HCT116 (cell line): ENCODE data around the gene OR2T34.
"Not testable (repeated sequence)": the region's sequence is repeated elsewhere in the genome, so short reads cannot be mapped to it uniquely, and the experiment has no call there.

Source experiments
- CBX3 ChIP-seq: IDR thresholded peaks from 2 replicates; pipeline ENCODE4 v1.6.1; 2012; ENCODE audit warnings: low read depth
- CEBPB ChIP-seq: IDR thresholded peaks from 2 replicates; pipeline ENCODE4 v1.6.1; 2012; ENCODE audit warnings: low read depth
- CTCF ChIP-seq, 3 experiments: fragments of 200-600 bp in 1 of 3; sonication (generic) in 1 of 3; IDR thresholded peaks in 2 of 3; conservative IDR thresholded peaks in 1 of 3; 2 replicates each; pipeline ENCODE4 v1.5.1; 2012 to 2017; ENCODE audit warnings: low read depth in 2 of 3, low read length in 2 of 3, antibody characterized with exemption in 1 of 3, borderline replicate concordance in 1 of 3, control low read depth in 1 of 3, mild to moderate bottlenecking in 1 of 3, mixed read lengths in 1 of 3, mixed run types in 1 of 3, moderate library complexity in 1 of 3; ENCODE audit not compliant: insufficient read depth in 1 of 3
- EZH2 ChIP-seq: fragments of 200-600 bp; sonication (generic); IDR thresholded peaks from 2 replicates; pipeline ENCODE4 v1.6.1; 2017; ENCODE audit warnings: antibody characterized with exemption, mixed run types
- MAX ChIP-seq: IDR thresholded peaks from 2 replicates; pipeline ENCODE4 v1.6.1; 2012
- POLR2A ChIP-seq: IDR thresholded peaks from 2 replicates; pipeline ENCODE4 v1.7.0; 2011; ENCODE audit warnings: borderline replicate concordance; ENCODE audit not compliant: insufficient read depth, insufficient read length; ENCODE audit errors: extremely low read depth
- RAD21 ChIP-seq: IDR thresholded peaks from 2 replicates; pipeline ENCODE4 v1.6.1; 2012; ENCODE audit warnings: low read depth, mild to moderate bottlenecking
- REST ChIP-seq: IDR thresholded peaks from 2 replicates; pipeline ENCODE4 v1.6.1; 2012; ENCODE audit warnings: low read depth
- SRF ChIP-seq: IDR thresholded peaks from 2 replicates; pipeline ENCODE4 v1.6.1; 2012; ENCODE audit warnings: low read depth
- TCF7L2 ChIP-seq: IDR thresholded peaks from 2 replicates; pipeline ENCODE4 v1.7.0; 2011; ENCODE audit warnings: borderline replicate concordance, inconsistent platforms; ENCODE audit not compliant: insufficient read depth, insufficient read length; ENCODE audit errors: extremely low read depth
- ZFX ChIP-seq: fragments of 450-650 bp; IDR thresholded peaks from 2 replicates; pipeline ENCODE4 v1.6.1; 2017

GRCh38 chr1:248570811-248571210 is 3.7 kb downstream of the OR2T34 start:
- not testable (repeated sequence) for TF ChIP-seq CTCF (IDR thresholded peaks at IDR 0.05 in 2 of 3, conservative IDR thresholded peaks at IDR 0.05 in 1 of 3; ENCODE audit: borderline replicate concordance in 1 of 3, insufficient read depth in 1 of 3, low read depth in 2 of 3, low read length in 2 of 3); EZH2; REST; RAD21; CBX3; TCF7L2; MAX; POLR2A; SRF; CEBPB; ZFX
